Adipocyte (in vitro differentiated cells): ENCODE data around the gene MTHFD1L.

ENCODE experiments used
- DNase-seq: peaks from one replicate; pipeline ENCODE4 v3.0.0-alpha.2; 2015; ENCODE audit warnings: low read depth
- H3K27me3 ChIP-seq: replicated peaks from 2 replicates; pipeline ENCODE4 v1.7.0; 2013; ENCODE audit warnings: mild to moderate bottlenecking, low read length, moderate library complexity; ENCODE audit not compliant: control insufficient read depth, insufficient read depth
- H3K36me3 ChIP-seq: 2 replicates; pipeline ENCODE4 v1.7.0; 2013; ENCODE audit warnings: low read length, mild to moderate bottlenecking, moderate library complexity; ENCODE audit not compliant: control insufficient read depth, insufficient read depth, severe bottlenecking
- H3K4me1 ChIP-seq: 2 replicates; pipeline ENCODE4 v1.7.0; 2013; ENCODE audit warnings: mild to moderate bottlenecking, low read length, moderate library complexity; ENCODE audit not compliant: control insufficient read depth, insufficient read depth
- H3K4me3 ChIP-seq: 2 replicates; pipeline ENCODE4 v1.7.0; 2013; ENCODE audit warnings: mild to moderate bottlenecking, low read length, moderate library complexity
- H3K9ac ChIP-seq: 2 replicates; pipeline ENCODE4 v1.7.0; 2013; ENCODE audit warnings: mild to moderate bottlenecking, low read length, moderate library complexity
- H3K9me3 ChIP-seq: 2 replicates; pipeline ENCODE4 v1.7.0; 2013; ENCODE audit warnings: mild to moderate bottlenecking, low read length, moderate library complexity; ENCODE audit not compliant: control insufficient read depth

Gene MTHFD1L

GRCh38 chr6:150886155-150886554 is 20.7 kb downstream of the MTHFD1L start:
- Histone ChIP-seq H3K4me3 (no peak overlapping the region), H3K9ac (no peak overlapping the region)

GRCh38 chr6:150887978-150888563 is 22.6 kb downstream of the MTHFD1L start:
- Histone ChIP-seq H3K9ac (no peak overlapping the region), H3K9me3 (no peaks in the 10 kb centered on the region), H3K4me1 (peaks cover 17% of the 10 kb centered on the region), H3K27me3 (no peaks in the 10 kb centered on the region), H3K4me3 (no peak overlapping the region), H3K36me3 (peaks cover 76% of the 10 kb centered on the region)
- DNase-seq: no peak

More at GRCh38 chr6:150886155-150886554, 20.7 kb downstream of the MTHFD1L start:
- Histone ChIP-seq H3K4me1 (peaks cover 25% of the 10 kb centered on the region), H3K27me3 (no peaks in the 10 kb centered on the region), H3K36me3 (peaks cover 73% of the 10 kb centered on the region), H3K9me3 (no peaks in the 10 kb centered on the region)
- DNase-seq: no peak

- Histone ChIP-seq H3K36me3 (peaks cover 57% of the 10 kb centered on the region), H3K4me3 (no peak overlapping the region), H3K4me1 (peaks cover 20% of the 10 kb centered on the region), H3K9ac (no peak overlapping the region), H3K27me3 (no peaks in the 10 kb centered on the region), H3K9me3 (no peaks in the 10 kb centered on the region)
- DNase-seq: no peak
These were observed 24.8 kb downstream of the MTHFD1L start for GRCh38 chr6:150890346-150890745.

GRCh38 chr6:150891888-150892485 is 26.5 kb downstream of the MTHFD1L start:
- Histone ChIP-seq H3K9me3 (no peaks in the 10 kb centered on the region), H3K9ac (peak overlapping the region; percentile 59), H3K36me3 (peaks cover 40% of the 10 kb centered on the region), H3K4me1 (peaks cover 21% of the 10 kb centered on the region), H3K4me3 (no peak overlapping the region), H3K27me3 (no peaks in the 10 kb centered on the region)
- DNase-seq: peak; percentile 90

- H3K9ac ChIP-seq: no peak overlapping the region
- no peak overlapping the region for H3K4me3 ChIP-seq
- H3K4me1 ChIP-seq: peaks cover 33% of the 10 kb centered on the region
- no peak for DNase-seq
- no peaks in the 10 kb centered on the region for H3K27me3 ChIP-seq
- peaks cover 21% of the 10 kb centered on the region for H3K36me3 ChIP-seq
- no peaks in the 10 kb centered on the region for H3K9me3 ChIP-seq
These were observed 28.8 kb downstream of the MTHFD1L start for GRCh38 chr6:150894191-150894744.

- no peaks in the 10 kb centered on the region for H3K27me3 ChIP-seq
- no peaks in the 10 kb centered on the region for H3K9me3 ChIP-seq
- H3K36me3 ChIP-seq: peaks cover 14% of the 10 kb centered on the region
- H3K9ac ChIP-seq: no peak overlapping the region
- peak; percentile 24 for DNase-seq
- H3K4me1 ChIP-seq: peaks cover 34% of the 10 kb centered on the region
- no peak overlapping the region for H3K4me3 ChIP-seq
These were observed 29.5 kb downstream of the MTHFD1L start for GRCh38 chr6:150894935-150895552.

GRCh38 chr6:150895928-150896632 is 30.6 kb downstream of the MTHFD1L start:
- Histone ChIP-seq H3K36me3 (peaks cover 6% of the 10 kb centered on the region), H3K27me3 (no peaks in the 10 kb centered on the region)
- DNase-seq: no peak

GRCh38 chr6:150897400-150897943 is 32.0 kb downstream of the MTHFD1L start:
- H3K27me3 ChIP-seq: no peaks in the 10 kb centered on the region
- no peak for DNase-seq
- H3K9me3 ChIP-seq: no peaks in the 10 kb centered on the region
- H3K9ac ChIP-seq: no peak overlapping the region
- H3K4me3 ChIP-seq: no peak overlapping the region
- H3K36me3 ChIP-seq: peaks cover 3% of the 10 kb centered on the region
- peaks cover 35% of the 10 kb centered on the region for H3K4me1 ChIP-seq

More at GRCh38 chr6:150895928-150896632, 30.6 kb downstream of the MTHFD1L start:
- Histone ChIP-seq H3K4me1 (peaks cover 34% of the 10 kb centered on the region), H3K4me3 (no peak overlapping the region), H3K9ac (no peak overlapping the region), H3K9me3 (no peaks in the 10 kb centered on the region)

GRCh38 chr6:150898399-150899170 is 33.1 kb downstream of the MTHFD1L start:
- H3K9ac ChIP-seq: peak overlapping the region; percentile 11
- H3K4me1 ChIP-seq: peaks cover 34% of the 10 kb centered on the region
- no peaks in the 10 kb centered on the region for H3K27me3 ChIP-seq
- no peaks in the 10 kb centered on the region for H3K9me3 ChIP-seq
- no peak for DNase-seq
- H3K36me3 ChIP-seq: peaks cover 3% of the 10 kb centered on the region
- H3K4me3 ChIP-seq: no peak overlapping the region

GRCh38 chr6:150899231-150899630 is 33.7 kb downstream of the MTHFD1L start:
- no peaks in the 10 kb centered on the region for H3K9me3 ChIP-seq
- peaks cover 3% of the 10 kb centered on the region for H3K36me3 ChIP-seq
- peaks cover 35% of the 10 kb centered on the region for H3K4me1 ChIP-seq
- H3K4me3 ChIP-seq: no peak overlapping the region
- DNase-seq: no peak
- peak overlapping the region; percentile 11 for H3K9ac ChIP-seq
- no peaks in the 10 kb centered on the region for H3K27me3 ChIP-seq
